ENCODE measurements around the gene THADA.
A peak's percentile ranks its signal among the peaks of the same experiment; 100 is the strongest.
"Not testable (repeated sequence)": the region's sequence is repeated elsewhere in the genome, so short reads cannot be mapped to it uniquely, and the experiment has no call there.

Gene THADA

DNA sequence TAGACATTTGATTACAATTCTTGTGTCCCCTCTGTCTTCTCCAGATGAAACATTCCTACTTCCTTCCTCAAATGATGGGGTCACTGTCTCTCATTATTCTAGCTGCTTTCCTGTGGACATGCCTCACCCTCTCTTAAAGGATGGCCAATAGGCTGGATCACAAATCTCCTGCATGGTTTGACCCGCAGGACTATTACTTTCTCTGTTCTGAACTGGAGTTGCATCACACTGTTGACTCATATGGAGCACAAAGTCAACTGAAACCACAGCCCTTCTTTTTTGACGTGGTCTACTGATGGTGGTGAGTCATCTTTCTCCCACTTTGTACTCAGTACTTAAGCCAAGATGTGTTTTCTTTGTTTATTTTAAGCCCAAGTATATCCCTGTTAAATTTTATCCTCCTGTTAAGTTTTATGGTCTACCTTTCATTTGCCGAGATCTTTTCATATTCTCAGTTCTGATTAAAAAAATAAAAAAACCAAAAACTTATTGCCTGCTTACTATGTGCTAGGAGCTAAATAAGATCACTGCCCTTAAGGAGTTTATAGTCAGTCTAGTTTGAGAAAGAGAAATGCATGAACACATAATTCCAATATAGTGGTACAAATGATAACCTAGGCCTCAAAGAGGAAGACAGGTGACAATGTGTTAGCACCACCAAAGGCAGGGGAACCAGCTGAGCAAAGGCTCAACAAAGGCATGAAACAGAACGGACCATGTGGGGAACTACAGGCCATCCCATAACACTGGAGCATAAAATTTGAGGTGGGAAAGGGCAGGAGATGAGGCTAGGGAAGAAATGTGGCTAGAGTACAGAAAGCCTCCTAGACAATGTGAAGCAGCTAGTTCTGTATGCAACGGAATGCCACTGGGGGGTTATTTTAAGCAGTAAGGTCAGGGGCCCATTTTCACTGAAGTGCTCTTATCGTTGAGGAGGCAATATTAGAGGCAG lies 301.8 kb downstream of the THADA start:
- DNase-seq: peak; percentile 93

DNA sequence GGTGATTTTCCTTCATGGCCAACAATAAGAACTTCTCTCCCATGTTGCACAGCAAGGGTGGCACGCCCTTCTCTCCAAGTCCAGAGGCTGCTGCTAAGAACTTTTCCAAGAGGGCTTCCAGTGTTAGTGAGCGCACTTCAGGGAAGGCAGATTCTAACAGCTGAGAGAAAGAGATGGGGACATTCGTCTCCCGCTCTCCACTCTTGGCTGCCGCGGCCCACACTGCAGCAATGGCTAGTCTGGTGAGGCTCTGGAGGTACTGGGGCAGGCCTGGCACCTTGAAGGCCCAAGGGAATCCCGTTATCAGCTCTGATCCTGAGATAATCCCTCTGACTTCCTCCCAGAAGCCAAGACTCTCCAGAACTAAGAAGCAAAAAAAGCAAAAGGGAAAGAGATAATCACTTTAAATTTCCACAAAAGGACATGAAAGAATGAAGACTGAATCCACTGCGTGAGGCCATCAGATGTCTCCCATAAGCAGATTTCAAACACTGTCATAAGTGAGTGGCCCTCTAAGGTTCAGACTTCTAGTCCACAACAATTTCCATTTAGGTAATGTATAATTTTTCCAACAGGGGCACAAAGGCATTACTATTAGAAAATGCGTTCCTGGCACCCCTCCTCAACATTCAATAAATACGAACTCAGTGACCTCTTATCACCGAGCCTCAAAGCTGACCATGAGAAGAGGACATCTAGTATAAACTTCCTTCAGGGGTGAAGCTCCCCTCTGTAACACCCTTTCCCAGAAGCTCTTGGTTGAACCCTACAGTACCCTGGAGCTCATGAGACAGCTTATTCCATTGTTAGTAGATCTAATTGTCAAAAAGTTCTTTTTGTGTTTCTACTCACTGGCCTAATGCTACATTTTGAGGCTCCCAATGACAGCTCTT lies 302.7 kb downstream of the THADA start:
- no peak for DNase-seq

DNA sequence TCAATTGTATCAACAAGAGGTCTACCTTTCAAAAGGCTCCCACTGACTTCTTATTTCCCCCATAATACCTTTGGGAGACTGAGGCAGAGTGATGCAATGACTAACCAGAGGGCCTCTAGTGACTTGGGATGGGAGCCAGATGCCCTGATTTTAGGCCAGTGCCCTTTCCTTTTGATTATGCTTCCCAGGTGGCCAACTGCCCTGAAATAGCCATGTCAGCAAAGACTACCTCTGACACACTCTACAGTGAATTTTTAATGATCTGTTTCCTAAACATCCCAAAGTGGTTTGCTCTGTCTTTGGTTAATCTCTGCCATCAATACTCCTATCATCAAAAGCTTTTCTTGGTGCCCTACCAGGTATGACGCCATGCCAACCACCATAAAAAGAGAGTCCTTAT lies 303.5 kb downstream of the THADA start:
- no peak for DNase-seq

DNA sequence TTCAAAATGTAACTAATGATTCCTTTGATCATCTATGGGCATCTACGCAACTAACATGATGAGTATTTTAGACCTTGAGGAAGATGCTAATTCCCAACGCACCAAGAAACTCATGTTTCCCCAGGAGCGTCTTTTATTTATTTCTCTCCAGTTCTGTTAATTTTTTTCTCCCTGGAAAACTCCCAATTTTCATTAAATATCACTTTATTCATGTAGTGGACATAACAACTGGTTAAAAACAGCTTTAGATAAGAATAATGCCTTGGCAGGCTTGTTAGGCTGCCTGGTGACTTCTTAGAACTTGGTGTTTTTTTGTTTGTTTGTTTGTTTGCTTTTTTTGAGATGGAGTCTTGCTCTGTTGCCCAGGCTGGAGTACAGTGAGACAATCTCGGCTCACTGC lies 306.5 kb downstream of the THADA start:
- no peak for DNase-seq

DNA sequence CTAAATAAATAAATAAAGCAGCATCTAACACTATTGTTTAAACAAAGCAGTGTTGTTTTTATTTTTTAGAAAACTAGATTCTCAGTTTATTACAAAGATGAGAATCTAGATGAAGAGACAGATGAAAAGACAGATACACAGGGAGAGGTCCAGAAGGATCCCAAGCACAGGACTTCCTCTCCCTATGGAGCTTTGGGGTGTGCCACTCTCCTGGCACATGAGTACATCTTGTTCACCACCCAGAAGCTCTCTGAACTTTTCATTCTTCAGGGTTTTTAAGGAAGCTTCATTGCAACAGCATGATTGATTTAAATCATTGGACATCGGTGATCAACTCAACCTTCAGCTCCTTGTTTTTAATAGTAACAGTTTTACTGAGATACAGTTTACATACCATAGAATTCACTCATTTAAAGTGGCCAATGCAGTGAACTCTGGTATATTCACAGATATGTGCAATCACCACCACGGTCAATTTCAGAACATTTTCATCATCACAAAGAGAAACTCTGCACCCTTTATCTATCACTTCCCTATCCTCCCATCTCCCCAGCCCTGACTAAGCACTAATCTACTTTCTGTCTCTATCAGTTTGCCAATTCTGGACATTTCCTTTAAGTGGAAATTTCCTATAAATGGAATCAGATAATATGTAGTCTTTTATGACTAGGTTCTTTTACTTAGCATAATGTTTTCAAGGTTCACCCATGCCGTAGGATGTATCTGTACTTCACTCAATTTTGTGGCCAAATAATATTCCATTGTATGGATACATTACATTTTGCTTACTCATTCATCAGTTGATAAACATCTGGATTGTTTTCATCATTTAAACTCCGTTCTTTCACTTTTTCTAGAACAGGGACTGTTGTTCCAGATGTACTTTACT lies 307.2 kb downstream of the THADA start:
- DNase-seq: no peak

DNA sequence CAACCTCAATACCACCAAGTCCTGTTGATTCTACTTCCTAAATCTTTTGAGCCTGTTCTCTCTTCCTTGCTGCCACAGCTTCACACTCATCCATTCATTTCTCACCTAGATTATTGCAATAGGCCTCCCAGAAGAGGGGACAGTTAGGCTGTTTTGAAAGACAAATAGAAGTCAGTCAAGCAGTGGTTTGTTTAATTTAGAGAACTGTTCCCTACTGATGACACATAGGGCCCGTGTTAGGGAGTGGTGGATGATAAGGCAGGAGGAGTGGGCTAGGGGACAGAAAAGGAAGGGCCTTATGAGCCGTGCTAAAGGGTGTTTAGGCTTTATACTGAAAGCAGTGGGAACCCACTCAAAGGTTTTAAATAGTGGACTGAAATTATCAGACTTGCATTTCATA lies 309.9 kb downstream of the THADA start:
- no peak for DNase-seq

DNA sequence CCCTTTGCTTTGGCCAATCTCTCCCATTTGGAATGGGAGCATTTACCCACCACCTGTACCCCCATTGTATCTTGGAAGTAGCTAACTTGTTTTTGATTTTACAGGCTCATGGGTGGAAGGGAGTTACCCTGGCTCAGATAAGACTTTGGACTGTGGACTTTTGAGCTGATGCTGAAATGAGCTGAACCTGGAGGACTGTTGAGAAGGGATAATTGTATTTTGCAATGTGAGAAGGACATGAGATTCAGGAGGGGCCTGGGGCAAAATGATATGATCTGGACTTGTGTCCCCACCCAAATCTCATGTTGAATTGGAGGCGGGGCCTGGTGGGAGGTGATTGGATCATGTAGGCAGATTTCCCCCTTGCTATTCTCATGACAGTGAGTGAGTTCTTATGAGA lies 310.9 kb downstream of the THADA start:
- DNase-seq: no peak

DNA sequence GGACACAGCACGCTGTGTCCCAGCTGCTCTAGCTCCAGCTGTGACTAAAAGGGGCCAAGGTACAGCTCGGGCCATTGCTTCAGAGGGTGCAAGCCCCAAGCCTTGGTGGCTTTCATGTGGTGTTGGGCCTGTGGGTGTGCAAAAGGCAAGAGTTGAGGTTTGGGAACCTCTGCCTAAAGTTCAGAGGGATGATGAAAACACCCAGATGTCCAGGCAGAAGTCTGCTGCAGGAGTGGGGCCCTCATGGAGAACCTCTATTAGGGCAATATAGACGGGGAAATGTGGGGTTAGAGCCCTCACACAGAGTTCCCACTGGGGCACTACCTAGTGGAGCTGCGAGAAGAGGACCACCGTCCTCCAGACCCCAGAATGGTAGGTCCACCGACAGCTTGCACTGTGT lies 311.5 kb downstream of the THADA start:
- not testable (repeated sequence) for DNase-seq

DNA sequence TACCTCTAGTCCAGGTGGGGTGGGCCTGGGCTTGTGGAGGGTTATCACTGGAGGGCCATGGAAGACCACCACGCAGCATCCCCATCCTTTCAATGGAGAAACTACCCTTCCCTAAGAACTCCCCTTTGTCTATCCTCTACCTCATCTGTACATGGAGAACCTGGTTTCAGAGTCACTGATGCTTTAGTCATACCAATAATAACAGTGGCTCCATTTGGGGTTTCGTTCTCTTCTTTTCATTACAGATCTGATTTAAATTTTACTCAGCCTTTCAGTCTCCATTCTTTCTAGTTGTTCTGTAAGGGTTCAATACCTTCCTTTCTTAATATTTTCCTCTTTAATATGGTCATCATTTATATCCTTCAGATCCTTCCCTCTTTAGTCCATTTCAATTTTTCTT lies 314.8 kb downstream of the THADA start:
- DNase-seq: no peak

DNA sequence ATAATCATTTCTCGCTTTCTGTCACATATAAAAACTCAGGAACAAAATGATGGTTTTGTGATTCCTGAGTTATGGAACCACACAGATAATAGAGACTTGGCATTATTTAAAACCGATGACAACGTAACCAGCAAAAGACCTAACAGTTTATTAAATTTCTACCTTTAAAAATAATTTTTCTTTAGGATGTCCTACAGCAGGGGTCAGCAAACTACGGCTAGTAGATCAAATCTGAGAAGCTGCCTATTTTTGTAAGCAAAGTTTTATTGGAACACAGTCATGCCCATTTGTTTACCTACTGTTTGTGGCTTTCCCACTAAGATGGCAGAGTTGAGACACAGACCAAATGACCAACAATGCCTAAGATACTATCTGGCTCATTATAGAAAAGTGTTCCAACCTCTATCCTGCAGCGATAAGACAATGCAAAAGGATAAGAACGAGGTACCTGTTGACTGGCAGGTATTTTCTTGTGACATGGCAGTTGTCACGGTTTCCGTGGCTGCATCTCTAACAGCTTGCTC lies 316.5 kb downstream of the THADA start:
- DNase-seq: no peak

DNA sequence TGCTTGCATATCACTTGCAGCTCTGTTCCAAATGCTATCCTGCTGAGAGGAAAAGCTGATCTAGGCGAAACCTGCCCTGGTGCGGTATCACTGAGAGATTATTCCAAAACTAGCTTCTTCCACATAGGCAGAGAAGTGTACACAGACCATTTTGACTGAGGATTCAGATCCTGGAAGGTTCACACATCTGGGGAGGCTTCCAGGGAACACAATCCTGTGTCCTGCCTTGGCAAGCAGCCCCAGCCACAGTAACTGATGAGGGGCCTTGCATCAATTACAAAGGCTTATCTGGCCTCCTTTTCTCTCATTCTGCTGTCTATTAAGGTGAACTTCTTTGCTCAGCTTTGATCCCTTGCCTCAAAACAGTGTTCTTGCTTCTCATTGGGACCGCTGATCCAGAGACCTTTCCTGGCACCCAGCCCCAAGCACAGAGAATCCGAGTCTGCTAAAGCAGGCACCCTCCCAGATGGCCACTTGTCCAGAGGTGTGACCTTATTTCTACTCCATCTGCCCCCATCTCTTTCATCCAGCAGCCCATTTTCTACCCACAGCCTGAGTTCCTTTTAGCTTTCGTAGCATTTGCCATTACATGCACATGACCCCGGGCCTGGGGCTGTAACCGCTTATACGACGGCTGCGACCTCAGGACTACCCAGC lies 317.1 kb downstream of the THADA start:
- DNase-seq: no peak

DNA sequence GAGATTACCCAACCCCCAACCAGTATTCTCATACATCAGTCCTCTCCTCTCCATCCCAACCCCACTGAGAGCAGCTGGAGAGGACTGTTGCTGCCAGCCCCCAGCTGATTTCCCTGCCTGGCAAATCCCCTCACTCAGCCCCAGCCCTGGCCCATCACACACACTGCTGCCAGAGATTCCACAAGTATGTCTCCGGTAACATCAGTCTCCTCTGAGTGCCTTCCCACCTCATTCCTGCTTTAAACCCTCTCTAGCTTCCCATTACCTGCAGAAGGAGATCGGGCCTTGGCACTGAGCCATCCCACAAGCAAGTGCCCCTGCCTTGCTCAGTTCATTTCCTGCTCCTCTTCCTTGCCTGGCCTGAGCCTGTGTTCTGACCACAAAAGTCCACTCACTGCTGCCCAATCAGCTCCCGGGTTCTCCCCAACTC lies 318.9 kb downstream of the THADA start:
- DNase-seq: no peak

DNA sequence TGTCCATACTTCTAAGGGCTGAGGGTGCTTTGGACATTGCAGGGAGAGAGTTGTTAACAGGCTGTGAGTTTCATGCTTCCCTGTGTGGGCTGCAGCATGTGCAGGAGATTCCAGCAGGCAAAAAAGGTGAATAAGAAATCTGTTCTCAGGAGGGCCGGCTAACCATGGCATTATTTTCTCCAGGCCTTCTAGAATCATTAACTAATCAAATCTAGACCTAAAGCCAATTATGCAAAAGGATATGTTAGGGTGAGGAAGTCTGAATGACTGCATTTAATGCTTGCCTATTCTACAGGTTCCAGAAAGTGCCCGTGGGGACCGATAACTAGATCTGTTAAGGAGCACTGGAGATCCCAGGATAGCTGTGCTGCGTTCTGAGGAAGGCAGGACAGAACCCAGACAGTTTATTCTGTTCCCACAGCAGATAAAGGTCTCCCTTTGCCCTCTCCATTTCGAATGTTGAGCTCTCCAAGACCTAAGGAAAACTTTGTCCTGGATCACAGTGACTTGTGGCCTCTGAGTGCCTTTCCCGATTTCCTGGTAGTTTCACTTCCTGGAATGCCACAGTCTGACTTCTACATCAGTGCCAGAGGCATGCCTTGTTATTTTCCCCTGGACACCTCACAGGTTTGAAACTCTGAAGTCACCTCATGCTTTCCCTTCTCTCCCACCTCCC lies 319.4 kb downstream of the THADA start:
- no peak for DNase-seq

DNA sequence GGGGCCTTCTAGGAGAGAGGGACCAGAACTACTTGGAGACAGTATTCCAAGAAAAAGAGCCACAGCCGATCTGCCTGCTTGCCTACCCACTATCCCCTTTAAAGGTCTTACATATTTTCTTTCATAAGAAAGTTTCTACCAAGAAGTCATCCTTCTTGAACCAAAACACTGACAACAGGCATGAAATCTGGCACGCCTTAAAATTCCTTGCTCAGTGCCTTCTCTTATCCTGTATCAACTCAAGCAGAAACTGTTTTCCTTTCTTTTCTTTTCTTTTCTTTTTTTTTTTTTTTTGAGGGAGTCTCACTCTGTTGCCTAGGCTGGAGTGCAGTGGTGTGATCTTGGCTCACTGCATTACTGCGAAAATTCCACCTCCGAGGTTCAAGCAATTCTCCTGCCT lies 321.1 kb downstream of the THADA start:
- DNase-seq: no peak

DNA sequence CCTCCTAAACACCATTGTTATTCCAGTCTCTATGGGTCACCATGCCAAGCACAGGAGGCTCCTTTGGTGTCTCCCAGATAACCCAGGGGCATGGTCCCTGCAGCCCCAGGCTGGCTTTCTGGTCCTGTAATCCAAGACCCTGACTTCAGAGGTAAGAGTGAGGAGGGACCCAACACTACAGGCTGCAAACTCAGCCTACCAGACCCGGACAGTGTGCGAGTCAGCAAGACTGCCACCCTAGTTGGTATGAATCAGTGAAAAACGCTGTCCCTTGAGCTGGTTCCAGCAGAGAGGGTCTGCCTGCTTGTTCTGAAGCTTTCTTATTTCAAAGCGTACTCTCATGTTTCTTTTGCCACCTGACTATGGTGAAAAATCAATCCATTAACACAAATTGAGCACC lies 321.8 kb downstream of the THADA start:
- DNase-seq: no peak

DNA sequence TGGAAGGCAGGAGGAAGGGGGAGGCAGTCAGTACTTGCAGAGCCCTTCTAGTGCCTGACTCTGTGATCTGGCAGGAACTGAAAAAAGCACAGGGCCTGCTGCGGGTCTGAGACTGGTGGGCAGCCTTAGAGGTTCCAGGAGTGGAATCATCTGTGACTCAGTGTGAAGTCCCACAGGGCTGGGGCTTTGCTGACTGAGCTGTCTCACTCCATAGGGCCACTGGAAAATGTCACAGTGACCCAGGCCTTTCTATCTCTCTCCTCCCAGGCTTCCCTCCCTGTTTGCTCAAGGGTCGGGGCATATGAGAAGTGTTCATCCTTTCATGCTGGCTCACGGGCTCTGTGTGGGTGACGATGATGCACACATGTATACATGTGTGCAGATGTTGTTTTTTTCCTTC lies 322.3 kb downstream of the THADA start:
- DNase-seq: no peak

DNA sequence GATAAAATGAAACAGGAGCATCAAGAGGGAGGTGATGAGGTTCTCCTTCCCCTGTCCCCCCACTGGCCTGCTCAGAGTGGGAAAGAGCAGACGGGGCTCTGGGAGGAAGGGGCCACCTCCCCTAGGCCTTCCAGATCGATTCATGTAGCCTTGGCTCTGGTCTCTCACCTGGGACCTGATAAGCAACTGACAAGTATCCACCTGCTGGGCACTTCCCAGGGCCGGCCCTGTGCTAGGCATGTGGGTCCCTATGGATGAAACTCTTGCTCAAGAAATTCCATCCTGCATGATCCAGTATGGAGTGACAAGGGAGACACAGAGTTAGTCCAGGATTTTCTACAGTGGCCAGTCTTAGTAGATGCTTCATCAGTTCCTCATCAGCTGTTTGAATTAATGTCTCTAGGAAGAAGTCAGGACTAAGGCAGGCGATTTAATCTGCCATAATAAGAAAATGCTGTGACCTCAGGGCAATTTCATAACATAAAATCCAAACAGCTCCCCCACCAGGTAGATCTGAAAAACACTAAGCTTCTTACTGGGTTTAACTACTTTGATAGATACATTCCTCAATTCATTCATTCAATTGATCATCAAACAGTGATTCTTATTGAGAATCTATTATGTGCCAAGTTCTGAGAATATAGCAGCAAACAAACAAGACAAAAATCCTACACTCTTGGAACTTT lies 324.8 kb downstream of the THADA start:
- no peak for DNase-seq

DNA sequence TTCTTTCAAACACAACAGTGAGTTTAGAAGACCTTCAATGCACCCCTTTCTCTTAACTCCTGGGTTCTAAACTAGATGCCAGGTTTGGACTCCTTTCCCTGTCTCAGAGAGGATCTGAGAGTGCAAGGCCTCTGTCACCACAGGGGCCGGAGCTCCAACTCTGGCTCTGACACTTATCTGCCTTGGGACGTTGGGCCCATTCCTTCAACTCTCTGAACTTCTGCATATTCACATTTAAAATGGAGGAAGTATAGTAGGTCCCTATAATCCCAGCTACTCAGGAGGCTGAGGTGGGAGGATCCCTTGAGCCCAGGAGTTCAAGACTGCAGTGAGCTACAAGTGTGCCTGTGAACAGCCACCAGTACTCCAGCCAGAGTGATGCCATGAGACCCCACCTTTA lies 325.4 kb downstream of the THADA start:
- DNase-seq: no peak

DNA sequence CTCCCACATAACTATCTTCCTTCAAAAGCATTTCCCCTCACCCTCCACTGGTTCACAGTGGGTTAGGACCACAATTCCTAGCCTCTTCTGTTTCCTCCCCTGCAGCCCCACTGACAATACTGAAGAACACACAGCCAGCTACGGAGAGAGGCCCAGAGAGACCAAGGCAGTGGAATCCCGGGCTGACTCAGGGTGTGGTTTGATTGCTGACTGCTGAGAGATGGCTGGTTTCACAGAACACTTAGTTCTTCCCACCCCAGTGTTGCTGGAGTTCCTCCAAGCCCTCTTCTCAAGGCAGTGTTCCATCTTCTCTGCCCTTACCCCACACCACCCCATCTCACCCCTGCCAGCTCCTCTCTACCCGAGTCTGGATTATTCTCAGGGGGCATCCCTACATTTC lies 326.1 kb downstream of the THADA start:
- peak; percentile 18 for DNase-seq

DNA sequence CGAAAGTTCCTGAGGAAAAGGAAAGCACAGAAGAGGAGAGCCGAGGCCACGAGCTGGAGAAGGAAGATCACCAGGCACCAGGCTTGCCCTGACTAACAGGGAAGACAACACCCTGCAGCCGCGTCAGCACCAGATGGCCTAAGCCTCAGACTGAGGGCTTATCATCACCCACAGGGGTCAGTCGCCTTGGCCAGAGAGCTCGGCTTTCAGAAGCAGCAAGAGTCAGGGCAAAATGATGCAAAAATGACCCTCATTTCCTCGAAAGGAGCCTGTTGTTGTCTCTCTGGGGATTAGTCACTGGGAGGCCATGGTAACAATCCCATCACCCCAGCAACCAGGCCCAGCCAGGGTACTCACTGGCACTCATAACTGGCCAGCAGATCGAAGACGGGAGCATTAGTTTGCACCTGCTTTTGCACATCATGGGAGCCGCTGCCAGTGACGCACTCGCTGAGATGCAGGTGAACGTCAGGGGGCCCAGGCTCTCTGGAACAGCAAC lies 326.7 kb downstream of the THADA start:
- DNase-seq: peak; percentile 74

Measured in amniotic stem cell (primary cell).